Measurements from ENCODE around the gene CAMSAP2. TPM values are rescaled to one million over a fixed set of nuclear protein-coding genes. Genes with fewer than 3 reads are reported as not detected.
A peak's percentile ranks its signal among the peaks of the same experiment; 100 is the strongest.

CAMSAP2 gene
- polyA plus RNA-seq, 1 donor (not counting 4 experiments of a cell fraction or from before 2014, with no cell fraction given), result 47.8 TPM

DNA sequence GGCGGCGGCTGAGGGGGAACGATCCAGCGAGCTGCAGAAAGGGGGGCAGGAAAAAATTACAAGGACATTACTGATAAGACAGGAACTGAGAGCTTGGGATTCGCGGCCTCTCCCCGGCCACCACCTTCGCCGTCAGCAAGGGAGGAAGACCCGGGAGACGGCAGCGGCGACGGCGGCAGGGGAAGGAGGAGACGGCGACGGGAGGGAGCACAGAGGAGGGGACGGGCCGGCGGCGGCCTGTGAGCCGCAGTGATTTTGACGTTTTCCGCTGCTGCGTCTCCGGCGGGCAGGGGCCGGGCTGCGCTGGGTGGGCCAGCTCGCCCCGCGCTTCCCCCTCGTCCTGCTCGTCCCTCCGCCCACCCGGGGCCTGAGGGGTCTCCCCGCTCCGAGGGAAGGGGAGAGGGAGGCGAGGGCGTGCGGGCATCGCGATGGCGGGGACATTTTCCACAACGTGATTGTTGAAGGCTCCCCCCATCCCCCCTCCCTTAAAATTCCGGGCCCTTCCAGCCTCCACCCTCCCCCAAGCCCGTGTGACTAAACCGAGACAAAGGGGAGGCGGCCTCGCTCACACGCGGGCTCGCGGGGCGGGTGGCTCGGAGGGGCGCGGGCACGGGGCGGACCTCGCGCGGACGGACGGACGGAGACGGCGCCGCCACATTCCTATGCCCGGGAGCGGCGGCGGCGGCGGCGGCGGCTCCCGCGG lies 407 bp downstream of the CAMSAP2 start:
- no peak for TF ChIP-seq EZH2 (IDR thresholded peaks at IDR 0.05; ENCODE audit: low read length)
- TF ChIP-seq, protein P1, sequence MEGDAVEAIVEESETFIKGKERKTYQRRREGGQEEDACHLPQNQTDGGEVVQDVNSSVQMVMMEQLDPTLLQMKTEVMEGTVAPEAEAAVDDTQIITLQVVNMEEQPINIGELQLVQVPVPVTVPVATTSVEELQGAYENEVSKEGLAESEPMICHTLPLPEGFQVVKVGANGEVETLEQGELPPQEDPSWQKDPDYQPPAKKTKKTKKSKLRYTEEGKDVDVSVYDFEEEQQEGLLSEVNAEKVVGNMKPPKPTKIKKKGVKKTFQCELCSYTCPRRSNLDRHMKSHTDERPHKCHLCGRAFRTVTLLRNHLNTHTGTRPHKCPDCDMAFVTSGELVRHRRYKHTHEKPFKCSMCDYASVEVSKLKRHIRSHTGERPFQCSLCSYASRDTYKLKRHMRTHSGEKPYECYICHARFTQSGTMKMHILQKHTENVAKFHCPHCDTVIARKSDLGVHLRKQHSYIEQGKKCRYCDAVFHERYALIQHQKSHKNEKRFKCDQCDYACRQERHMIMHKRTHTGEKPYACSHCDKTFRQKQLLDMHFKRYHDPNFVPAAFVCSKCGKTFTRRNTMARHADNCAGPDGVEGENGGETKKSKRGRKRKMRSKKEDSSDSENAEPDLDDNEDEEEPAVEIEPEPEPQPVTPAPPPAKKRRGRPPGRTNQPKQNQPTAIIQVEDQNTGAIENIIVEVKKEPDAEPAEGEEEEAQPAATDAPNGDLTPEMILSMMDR (optimal IDR thresholded peaks at IDR 0.05 in 1 of 3, IDR thresholded peaks at IDR 0.05 in 1 of 3, conservative IDR thresholded peaks at IDR 0.05 in 1 of 3; ENCODE audit: extremely low read depth in 1 of 3, insufficient read depth in 2 of 3, low read length in 3 of 3), result no peak
- Histone ChIP-seq H4K20me1 (ENCODE audit: control insufficient read depth, extremely low read depth, insufficient read depth, low read length) (no peaks in the 10 kb centered on the region), H3K36me3 (ENCODE audit: control insufficient read depth in 2 of 2, extremely low read depth in 1 of 2, insufficient read depth in 2 of 2, low read length in 2 of 2) (peaks cover 0 to 6% of the 10 kb centered on the region in 2 experiments), H3K9me1 (ENCODE audit: control insufficient read depth, extremely low read depth, insufficient read depth, low read length) (no peaks in the 10 kb centered on the region), H2AFZ (ENCODE audit: control insufficient read depth, low read length) (peak overlapping the region; percentile 73), H3K27ac (ENCODE audit: control insufficient read depth, insufficient read depth, low read length) (peak overlapping the region; percentile 68), H3K4me3 (ENCODE audit: control insufficient read depth in 2 of 3, extremely low read depth in 1 of 3, insufficient read depth in 2 of 3, low read depth in 1 of 3, low read length in 3 of 3) (peak overlapping the region; percentile 61 to 100 (median 73)), H3K27me3 (ENCODE audit: control insufficient read depth, extremely low read depth, insufficient read depth, low read length) (no peaks in the 10 kb centered on the region), H3K4me1 (ENCODE audit: control insufficient read depth, extremely low read depth, insufficient read depth, low read length) (peaks cover 14% of the 10 kb centered on the region), H3K9me3 (ENCODE audit: control insufficient read depth, low read depth, low read length) (no peaks in the 10 kb centered on the region), H3K79me2 (ENCODE audit: control insufficient read depth, insufficient read depth, low read length) (peaks cover 44% of the 10 kb centered on the region), H3K4me2 (ENCODE audit: control insufficient read depth, extremely low read depth, insufficient read depth, low read depth, low read length) (peak overlapping the region; percentile 27), H3K9ac (ENCODE audit: control insufficient read depth, extremely low read depth, insufficient read depth, low read length) (peak overlapping the region; percentile 75)
- dilution Hi-C loops (cut with MboI; ENCODE audit: extremely low pct_ligation_motif_present, low sequenced_read_pairs), result no loop called here
- DNase-seq (ENCODE audit: low read depth, low spot score), result no peak
- no peak for FAIRE-seq

DNA sequence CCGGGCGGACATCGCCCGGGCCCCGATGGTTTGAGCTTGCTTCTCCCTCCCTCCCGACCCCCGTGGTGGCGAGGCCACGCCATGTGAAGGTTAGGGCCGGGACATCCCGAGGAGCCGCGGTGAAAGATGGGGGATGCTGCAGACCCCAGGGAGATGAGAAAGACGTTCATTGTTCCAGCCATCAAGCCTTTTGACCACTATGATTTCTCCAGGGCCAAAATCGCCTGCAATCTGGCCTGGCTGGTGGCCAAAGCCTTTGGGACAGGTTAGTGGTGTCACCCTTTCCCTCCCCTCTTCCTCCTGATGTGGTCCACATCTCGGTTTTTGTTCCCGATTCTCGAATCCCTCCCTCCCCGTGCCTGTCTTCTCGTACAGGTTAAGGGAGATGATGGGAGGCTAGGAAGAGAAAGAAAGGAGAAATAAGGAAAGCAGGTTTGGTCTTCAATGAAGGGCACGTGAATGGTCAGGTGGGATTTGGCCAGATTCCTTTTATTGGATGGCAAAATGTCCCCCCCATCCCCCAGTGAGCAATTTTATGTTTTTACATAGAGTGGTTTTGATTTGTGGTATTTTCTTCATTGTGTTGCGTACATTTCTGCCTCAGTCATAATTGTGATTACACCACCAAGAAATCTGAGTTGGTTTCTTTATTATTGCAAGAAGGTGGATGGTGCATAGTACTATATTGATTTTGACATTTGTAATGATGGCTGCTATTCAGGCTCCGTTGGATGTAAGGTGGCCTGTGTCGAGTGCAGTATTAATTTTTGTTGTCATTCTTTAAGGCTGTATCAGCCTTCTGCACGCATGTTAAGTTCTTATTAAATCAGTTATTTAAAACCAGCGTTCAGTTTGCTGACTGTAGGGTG lies 1.2 kb downstream of the CAMSAP2 start:
- FAIRE-seq, result no peak
- DNase-seq (ENCODE audit: low read depth, low spot score), result no peak
- Histone ChIP-seq H2AFZ (ENCODE audit: control insufficient read depth, low read length) (no peak overlapping the region), H3K27ac (ENCODE audit: control insufficient read depth, insufficient read depth, low read length) (peak overlapping the region; percentile 68), H3K4me3 (ENCODE audit: control insufficient read depth in 2 of 3, extremely low read depth in 1 of 3, insufficient read depth in 2 of 3, low read depth in 1 of 3, low read length in 3 of 3) (peak overlapping the region; percentile 61 to 100 (median 72)), H4K20me1 (ENCODE audit: control insufficient read depth, extremely low read depth, insufficient read depth, low read length) (peaks cover 4% of the 10 kb centered on the region), H3K4me1 (ENCODE audit: control insufficient read depth, extremely low read depth, insufficient read depth, low read length) (peaks cover 21% of the 10 kb centered on the region), H3K9ac (ENCODE audit: control insufficient read depth, extremely low read depth, insufficient read depth, low read length) (peak overlapping the region; percentile 75), H3K4me2 (ENCODE audit: control insufficient read depth, extremely low read depth, insufficient read depth, low read depth, low read length) (peak overlapping the region; percentile 83), H3K79me2 (ENCODE audit: control insufficient read depth, insufficient read depth, low read length) (peaks cover 52% of the 10 kb centered on the region), H3K27me3 (ENCODE audit: control insufficient read depth, extremely low read depth, insufficient read depth, low read length) (no peaks in the 10 kb centered on the region), H3K9me3 (ENCODE audit: control insufficient read depth, low read depth, low read length) (no peaks in the 10 kb centered on the region), H3K9me1 (ENCODE audit: control insufficient read depth, extremely low read depth, insufficient read depth, low read length) (no peaks in the 10 kb centered on the region), H3K36me3 (ENCODE audit: control insufficient read depth in 2 of 2, extremely low read depth in 1 of 2, insufficient read depth in 2 of 2, low read length in 2 of 2) (peaks cover 0 to 6% of the 10 kb centered on the region in 2 experiments)
- no peak for TF ChIP-seq EZH2 (IDR thresholded peaks at IDR 0.05; ENCODE audit: low read length)
- TF ChIP-seq, protein P1 (optimal IDR thresholded peaks at IDR 0.05 in 1 of 3, IDR thresholded peaks at IDR 0.05 in 1 of 3, conservative IDR thresholded peaks at IDR 0.05 in 1 of 3; ENCODE audit: extremely low read depth in 1 of 3, insufficient read depth in 2 of 3, low read length in 3 of 3), result no peak
- dilution Hi-C loops (cut with MboI; ENCODE audit: extremely low pct_ligation_motif_present, low sequenced_read_pairs), result no loop called here

Measured in keratinocyte (primary cell).